Activated B cell treated with CpG ODN at 0.5 μM for 24 hours (primary cell): ENCODE measurements around the gene FXYD5. TPM values are rescaled to one million over a fixed set of nuclear protein-coding genes. Genes with fewer than 3 reads are reported as not detected.
"Not testable (repeated sequence)": the region's sequence is repeated elsewhere in the genome, so short reads cannot be mapped to it uniquely, and the experiment has no call there.

ENCODE experiments used
- ATAC-seq: fragments of 200-7000 bp; cut with Tn5 transposase; one replicate; pipeline ENCODE4 v1.10.0; 2021; ENCODE audit warnings: low read depth, mild to moderate bottlenecking, moderate library complexity
- CTCF ChIA-PET: fragments of 350-600 bp; sonication (Branson Sonifier 250); formaldehyde crosslinking; loops from one replicate; lab custom pipeline; 2021; ENCODE audit warnings: antibody characterized with exemption; lab: Charles Lee
- POLR2A ChIA-PET: fragments of 350-600 bp; sonication (Branson Sonifier 250); formaldehyde crosslinking; loops from one replicate; lab custom pipeline; 2021; ENCODE audit warnings: antibody characterized with exemption; lab: Charles Lee
- DNase-seq: peaks from one replicate; pipeline ENCODE4 v3.0.0; 2022
- H3K27ac Mint-ChIP-seq: one replicate; pipeline ENCODE4 v1.8.0; 2020; ENCODE audit warnings: mixed read lengths
- H3K27me3 Mint-ChIP-seq: one replicate; pipeline ENCODE4 v1.8.0; 2021; ENCODE audit warnings: mixed read lengths
- H3K36me3 Mint-ChIP-seq: one replicate; pipeline ENCODE4 v1.8.0; 2021; ENCODE audit warnings: low read depth, mixed read lengths
- H3K4me1 Mint-ChIP-seq: one replicate; pipeline ENCODE4 v1.8.0; 2021; ENCODE audit warnings: mixed read lengths
- H3K4me3 Mint-ChIP-seq: one replicate; pipeline ENCODE4 v1.8.0; 2020; ENCODE audit warnings: mild to moderate bottlenecking, mixed read lengths
- H3K9me3 Mint-ChIP-seq: one replicate; pipeline ENCODE4 v1.8.0; 2020; ENCODE audit warnings: mixed read lengths
- CTCF ChIP-seq: fragments of 200-600 bp; IDR thresholded peaks from one replicate; pipeline ENCODE4 v1.8.0; 2022; ENCODE audit warnings: antibody characterized with exemption, mild to moderate bottlenecking
- intact Hi-C: fragments of 100-400 bp; cut with micrococcal nuclease; formaldehyde crosslinking; loops from one replicate; pipeline ENCODE4 v1.15.1; 2024
- total RNA-seq: library from RNA; stranded (reverse); gene quantifications from 2 replicates; pipeline ENCODE4 v1.2.3, GENCODE V29; 2022

FXYD5 gene
- total RNA-seq, 1 donor from 2014 or later: 125 TPM

- no peaks in the 10 kb centered on the region for H3K36me3 Mint-ChIP-seq
- peaks cover 7% of the 10 kb centered on the region for H3K9me3 Mint-ChIP-seq
- CTCF ChIA-PET: no interaction called here
- DNase-seq (no peak), ATAC-seq (no peak)
- no peak overlapping the region for H3K4me3 Mint-ChIP-seq
- H3K27ac Mint-ChIP-seq: no peak overlapping the region
- TF ChIP-seq CTCF: no peak
- no peaks in the 10 kb centered on the region for H3K4me1 Mint-ChIP-seq
- POLR2A ChIA-PET: no interaction called here
- intact Hi-C loops: no loop called here
- H3K27me3 Mint-ChIP-seq: no peaks in the 10 kb centered on the region
These were observed 30.3 kb downstream of the FXYD5 start for GRCh38 chr19:35184884-35185283.

GRCh38 chr19:35194012-35194984 lies 39.8 kb downstream of the FXYD5 start:
- no peaks in the 10 kb centered on the region for H3K9me3 Mint-ChIP-seq
- H3K27me3 Mint-ChIP-seq: peaks cover 1% of the 10 kb centered on the region
- no peak overlapping the region for H3K4me3 Mint-ChIP-seq
- H3K4me1 Mint-ChIP-seq: peaks cover 8% of the 10 kb centered on the region
- ATAC-seq (no peak), DNase-seq (no peak)
- CTCF ChIA-PET: interaction anchor here (0.8 to 1.5 kb wide), 4 partner anchors 21 to 139 kb away, joined by 3 to 5 read pairs (median 3); partner anchors contain the start of gene FXYD5
- H3K36me3 Mint-ChIP-seq: no peaks in the 10 kb centered on the region
- no peak overlapping the region for H3K27ac Mint-ChIP-seq
- intact Hi-C loops: no loop called here
- POLR2A ChIA-PET: interaction anchor here (0.6 to 1.1 kb wide), 3 partner anchors 11 to 70 kb away, joined by 4 to 13 read pairs (median 8); no protein-coding TSS in a partner anchor
- TF ChIP-seq CTCF: no peak

GRCh38 chr19:35195830-35196229 lies 41.3 kb downstream of the FXYD5 start:
- ATAC-seq: no peak
- CTCF ChIA-PET: no interaction called here
- H3K36me3 Mint-ChIP-seq: no peaks in the 10 kb centered on the region
- no peaks in the 10 kb centered on the region for H3K9me3 Mint-ChIP-seq
- intact Hi-C loops: no loop called here
- TF ChIP-seq CTCF: no peak
- DNase-seq: no peak
- POLR2A ChIA-PET: interaction anchor here (0.8 kb wide), 1 partner anchor 15 kb away, joined by 3 read pairs; no protein-coding TSS in a partner anchor
- no peak overlapping the region for H3K27ac Mint-ChIP-seq
- peaks cover 8% of the 10 kb centered on the region for H3K4me1 Mint-ChIP-seq
- H3K27me3 Mint-ChIP-seq: peaks cover 1% of the 10 kb centered on the region
- no peak overlapping the region for H3K4me3 Mint-ChIP-seq

- ATAC-seq, H3K4me3 Mint-ChIP-seq, H3K27me3 Mint-ChIP-seq, H3K9me3 Mint-ChIP-seq, H3K27ac Mint-ChIP-seq, DNase-seq, intact Hi-C loops, H3K36me3 Mint-ChIP-seq, CTCF ChIA-PET, POLR2A ChIA-PET: not testable (repeated sequence)
- peaks cover 10% of the 10 kb centered on the region for H3K4me1 Mint-ChIP-seq
These were observed 42.3 kb downstream of the FXYD5 start for GRCh38 chr19:35196861-35197260.

- ChIA-PET CTCF (interaction anchor here (0.7 to 1.3 kb wide), 2 partner anchors 14 to 46 kb away, joined by 3 to 6 read pairs; no protein-coding TSS in a partner anchor), POLR2A (interaction anchor here (0.6 to 0.9 kb wide), 3 partner anchors 11 to 41 kb away, joined by 3 read pairs; no protein-coding TSS in a partner anchor)
- Mint-ChIP-seq H3K27me3 (peaks cover 1% of the 10 kb centered on the region), H3K4me1 (peaks cover 29% of the 10 kb centered on the region), H3K9me3 (no peaks in the 10 kb centered on the region), H3K36me3 (no peaks in the 10 kb centered on the region), H3K27ac (no peak overlapping the region), H3K4me3 (no peak overlapping the region)
- no peak for DNase-seq
- TF ChIP-seq CTCF: no peak
- intact Hi-C loops: no loop called here
- ATAC-seq: no peak
These were observed 44.9 kb downstream of the FXYD5 start for GRCh38 chr19:35199481-35199880.
